Mucosa of rectum (tissue), 2 donors: ENCODE measurements around the gene PROZ.

Source experiments
- H3K27ac ChIP-seq, 2 donors: one replicate each; pipeline ENCODE4 v1.7.0; 2013; ENCODE audit warnings: inconsistent platforms in 2 of 2, low read depth in 2 of 2, low read length in 2 of 2
- H3K27me3 ChIP-seq, 2 donors: one replicate each; pipeline ENCODE4 v1.7.0; 2013; ENCODE audit warnings: low read length in 2 of 2; ENCODE audit not compliant: control insufficient read depth in 2 of 2, insufficient read depth in 2 of 2
- H3K36me3 ChIP-seq, 2 donors: one replicate each; pipeline ENCODE4 v1.7.0; 2013; ENCODE audit warnings: low read length in 2 of 2; ENCODE audit not compliant: control insufficient read depth in 2 of 2, insufficient read depth in 2 of 2
- H3K4me1 ChIP-seq, 2 donors: one replicate each; pipeline ENCODE4 v1.7.0; 2013; ENCODE audit warnings: low read length in 2 of 2, mild to moderate bottlenecking in 1 of 2; ENCODE audit not compliant: control insufficient read depth in 2 of 2, insufficient read depth in 2 of 2
- H3K4me3 ChIP-seq, 2 donors: one replicate each; pipeline ENCODE4 v1.7.0; 2013; ENCODE audit warnings: low read length in 2 of 2
- H3K9ac ChIP-seq, 2 donors: one replicate each; pipeline ENCODE4 v1.7.0; 2013; ENCODE audit warnings: low read length in 2 of 2, low read depth in 1 of 2, mild to moderate bottlenecking in 1 of 2
- H3K9me3 ChIP-seq, 2 donors: one replicate each; pipeline ENCODE4 v1.7.0; 2013; ENCODE audit warnings: low read length in 2 of 2; ENCODE audit not compliant: control insufficient read depth in 2 of 2
- donor health status: healthy.
- donor health status: Normal muscosa, but diverticular disease.

The PROZ gene

GRCh38 chr13:113126265-113127150, 31.9 kb upstream of the PROZ start:
- H3K27me3 ChIP-seq: peaks cover 0 to 5% of the 10 kb centered on the region in 2 donors

GRCh38 chr13:113129480-113129879, 29.0 kb upstream of the PROZ start:
- H3K27me3 ChIP-seq: peaks cover 0 to 5% of the 10 kb centered on the region in 2 donors
- H3K36me3 ChIP-seq: no peaks in the 10 kb centered on the region
- H3K9me3 ChIP-seq: no peaks in the 10 kb centered on the region
- no peak overlapping the region for H3K9ac ChIP-seq
- no peaks in the 10 kb centered on the region for H3K4me1 ChIP-seq
- no peak overlapping the region for H3K4me3 ChIP-seq
- H3K27ac ChIP-seq: no peak overlapping the region

More at GRCh38 chr13:113126265-113127150, 31.9 kb upstream of the PROZ start:
- Histone ChIP-seq H3K4me1 (peaks cover 4 to 6% of the 10 kb centered on the region in 2 donors), H3K9ac (no peak overlapping the region), H3K27ac (no peak overlapping the region), H3K36me3 (no peaks in the 10 kb centered on the region), H3K4me3 (no peak overlapping the region), H3K9me3 (no peaks in the 10 kb centered on the region)

- H3K27ac ChIP-seq: no peak overlapping the region
- H3K9ac ChIP-seq: no peak overlapping the region
- no peaks in the 10 kb centered on the region for H3K4me1 ChIP-seq
- H3K27me3 ChIP-seq: peaks cover 0 to 5% of the 10 kb centered on the region in 2 donors
- H3K4me3 ChIP-seq: no peak overlapping the region
- no peaks in the 10 kb centered on the region for H3K9me3 ChIP-seq
- H3K36me3 ChIP-seq: no peaks in the 10 kb centered on the region
Measured at GRCh38 chr13:113129921-113130750, 28.3 kb upstream of the PROZ start.

- Histone ChIP-seq H3K9ac (no peak overlapping the region), H3K36me3 (no peaks in the 10 kb centered on the region), H3K27ac (no peak overlapping the region), H3K4me3 (no peak overlapping the region), H3K9me3 (no peaks in the 10 kb centered on the region), H3K4me1 (no peaks in the 10 kb centered on the region), H3K27me3 (no peaks in the 10 kb centered on the region)
Measured at GRCh38 chr13:113135281-113135760, 23.1 kb upstream of the PROZ start.

- Histone ChIP-seq H3K4me1 (no peaks in the 10 kb centered on the region), H3K9me3 (no peaks in the 10 kb centered on the region), H3K36me3 (no peaks in the 10 kb centered on the region), H3K4me3 (no peak overlapping the region), H3K27ac (no peak overlapping the region), H3K27me3 (no peaks in the 10 kb centered on the region), H3K9ac (no peak overlapping the region)
Measured at GRCh38 chr13:113137691-113138298, 20.7 kb upstream of the PROZ start.

- Histone ChIP-seq H3K27ac (no peak overlapping the region), H3K27me3 (no peaks in the 10 kb centered on the region), H3K9ac (no peak overlapping the region), H3K9me3 (no peaks in the 10 kb centered on the region), H3K36me3 (no peaks in the 10 kb centered on the region), H3K4me1 (no peaks in the 10 kb centered on the region), H3K4me3 (no peak overlapping the region)
Measured at GRCh38 chr13:113138792-113139551, 19.5 kb upstream of the PROZ start.

GRCh38 chr13:113139577-113139976, 18.9 kb upstream of the PROZ start:
- Histone ChIP-seq H3K4me3 (no peak overlapping the region), H3K27me3 (no peaks in the 10 kb centered on the region), H3K36me3 (no peaks in the 10 kb centered on the region), H3K27ac (no peak overlapping the region), H3K9me3 (no peaks in the 10 kb centered on the region), H3K9ac (no peak overlapping the region), H3K4me1 (no peaks in the 10 kb centered on the region)

GRCh38 chr13:113140677-113141600, 17.5 kb upstream of the PROZ start:
- no peak overlapping the region for H3K27ac ChIP-seq
- H3K4me3 ChIP-seq: no peak overlapping the region
- H3K9ac ChIP-seq: no peak overlapping the region
- H3K36me3 ChIP-seq: no peaks in the 10 kb centered on the region
- H3K4me1 ChIP-seq: no peaks in the 10 kb centered on the region
- H3K9me3 ChIP-seq: no peaks in the 10 kb centered on the region
- no peaks in the 10 kb centered on the region for H3K27me3 ChIP-seq

GRCh38 chr13:113141601-113141970, 16.9 kb upstream of the PROZ start:
- no peak overlapping the region for H3K4me3 ChIP-seq
- H3K27ac ChIP-seq: no peak overlapping the region
- no peak overlapping the region for H3K9ac ChIP-seq
- H3K4me1 ChIP-seq: no peaks in the 10 kb centered on the region
- no peaks in the 10 kb centered on the region for H3K36me3 ChIP-seq
- H3K9me3 ChIP-seq: no peaks in the 10 kb centered on the region
- H3K27me3 ChIP-seq: no peaks in the 10 kb centered on the region
